Naive thymus-derived CD8-positive, alpha-beta T cell (primary cell): Measurements from ENCODE around the gene OR4K15. TPM values are rescaled to one million over a fixed set of nuclear protein-coding genes. Genes with fewer than 3 reads are reported as not detected.
"Not testable (repeated sequence)": the region's sequence is repeated elsewhere in the genome, so short reads cannot be mapped to it uniquely, and the experiment has no call there.

Experiments
- ATAC-seq, 2 donors: fragments of 150-1000 bp; cut with Tn5 transposase in 1 of 2; sonication (Bioruptor Pico), chemical (Tn5 transposase) in 1 of 2; 1 replicate in 1 of 2; 2 replicates in 1 of 2; pipeline ENCODE4 v1.10.0; 2021; ENCODE audit warnings: mild to moderate bottlenecking in 2 of 2, moderate library complexity in 2 of 2
- POLR2A ChIA-PET: fragments of 350-600 bp; sonication (Branson Sonifier 250); formaldehyde crosslinking; loops from one replicate; lab custom pipeline; 2021; ENCODE audit warnings: antibody characterized with exemption; lab: Charles Lee
- DNase-seq, 10 donors: peaks; one replicate each; pipeline versions ENCODE4 v3.0.0 to v3.0.0-alpha.2; 2020 to 2022
- H3K27ac Mint-ChIP-seq, 10 donors: one replicate each; pipeline ENCODE4 v1.8.0; 2020 to 2022; ENCODE audit warnings: mild to moderate bottlenecking in 10 of 10, mixed read lengths in 10 of 10, moderate library complexity in 4 of 10, inconsistent platforms in 1 of 10
- H3K27me3 Mint-ChIP-seq, 5 donors: one replicate each; pipeline ENCODE4 v1.8.0; 2021 to 2022; ENCODE audit warnings: mixed read lengths in 5 of 5
- H3K36me3 Mint-ChIP-seq, 3 donors: one replicate each; pipeline ENCODE4 v1.8.0; 2020 to 2022; ENCODE audit warnings: mixed read lengths in 3 of 3, mild to moderate bottlenecking in 2 of 3, inconsistent platforms in 1 of 3
- H3K4me1 Mint-ChIP-seq, 4 donors: one replicate each; pipeline ENCODE4 v1.8.0; 2021 to 2022; ENCODE audit warnings: mixed read lengths in 4 of 4
- H3K4me3 Mint-ChIP-seq, 10 donors: one replicate each; pipeline ENCODE4 v1.8.0; 2020 to 2022; ENCODE audit warnings: mild to moderate bottlenecking in 10 of 10, mixed read lengths in 10 of 10, moderate library complexity in 6 of 10, inconsistent platforms in 1 of 10
- H3K9me3 Mint-ChIP-seq, 9 donors: one replicate each; pipeline ENCODE4 v1.8.0; 2020 to 2022; ENCODE audit warnings: mixed read lengths in 9 of 9, mild to moderate bottlenecking in 3 of 9, inconsistent platforms in 1 of 9, moderate library complexity in 1 of 9
- polyA plus RNA-seq, 3 donors: library from polyadenylated mRNA; unstranded; fragments of 300-500 nt; fragmentation: Illumina TruSeq; gene quantifications; one replicate each; pipeline ENCODE4 v1.2.3, GENCODE V29; 2021
- total RNA-seq, 8 experiments: library from RNA in 2 of 8; stranded (reverse) in 2 of 8; gene quantifications; one replicate each; pipeline ENCODE4 v1.2.3 and lab custom pipeline; 2021 to 2026

Gene OR4K15, protein sequence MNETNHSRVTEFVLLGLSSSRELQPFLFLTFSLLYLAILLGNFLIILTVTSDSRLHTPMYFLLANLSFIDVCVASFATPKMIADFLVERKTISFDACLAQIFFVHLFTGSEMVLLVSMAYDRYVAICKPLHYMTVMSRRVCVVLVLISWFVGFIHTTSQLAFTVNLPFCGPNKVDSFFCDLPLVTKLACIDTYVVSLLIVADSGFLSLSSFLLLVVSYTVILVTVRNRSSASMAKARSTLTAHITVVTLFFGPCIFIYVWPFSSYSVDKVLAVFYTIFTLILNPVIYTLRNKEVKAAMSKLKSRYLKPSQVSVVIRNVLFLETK
- total RNA-seq (not detected), polyA plus RNA-seq (not detected), total RNA-seq (lab: John Stamatoyannopoulos, UW) (0 reads per million in 6 experiments)

DNA sequence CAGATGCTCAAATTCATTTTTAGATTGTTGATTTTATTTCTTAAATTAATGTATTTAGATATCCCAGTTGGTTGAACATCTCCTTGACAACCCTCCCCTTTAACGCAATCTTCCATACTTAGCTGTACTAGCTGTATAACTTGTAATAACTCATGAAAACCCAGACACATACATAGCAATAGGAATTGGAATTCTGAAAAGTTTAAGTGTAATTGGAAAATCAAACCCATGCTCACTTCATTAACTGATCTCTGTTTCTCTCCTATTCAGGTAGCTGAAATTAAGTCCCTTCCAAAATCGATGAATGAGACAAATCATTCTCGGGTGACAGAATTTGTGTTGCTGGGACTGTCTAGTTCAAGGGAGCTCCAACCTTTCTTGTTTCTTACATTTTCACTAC lies at the start of gene OR4K15:
Gene OR4K15, plus strand, starts transcription at position 301 of the 400 bp plus-strand sequence. Its CDS starts 0 bp downstream, at position 301.
- H3K4me1 Mint-ChIP-seq = peaks cover 23 to 48% (median 27%) of the 10 kb centered on the region in 4 donors
- ATAC-seq = no peak
- H3K4me3 Mint-ChIP-seq = peak within 1 kb of the TSS in 9 of 10 donors; percentile 8 to 74 (median 56)
- H3K27me3 Mint-ChIP-seq = no peaks in the 10 kb centered on the region
- no peak for DNase-seq
- peak within 1 kb of the TSS in 9 of 10 donors; percentile 0 to 87 (median 61) for H3K27ac Mint-ChIP-seq
- POLR2A ChIA-PET = no interaction called here
- peaks cover 0 to 14% (median 4%) of the 10 kb centered on the region in 3 donors for H3K36me3 Mint-ChIP-seq
- peaks cover 0 to 14% (median 3%) of the 10 kb centered on the region in 9 donors for H3K9me3 Mint-ChIP-seq

GRCh38 chr14:19930617-19931016 lies 44.8 kb upstream of the OR4K15 start, which contains the start of gene OR4K1:
Gene OR4K1, plus strand, starts transcription at chr14:19930917. Its CDS starts 4,750 bp downstream, at chr14:19935667.
- Mint-ChIP-seq H3K27me3 (peaks cover 0 to 4% (median 2%) of the 10 kb centered on the region in 5 donors), H3K9me3 (no peaks in the 10 kb centered on the region), H3K4me3 (no peak within 1 kb of the TSS), H3K36me3 (no peaks in the 10 kb centered on the region), H3K4me1 (peaks cover 0 to 2% (median 0%) of the 10 kb centered on the region in 4 donors), H3K27ac (no peak within 1 kb of the TSS)
- peak in 1 of 2 donors; percentile 21 for ATAC-seq
- POLR2A ChIA-PET = no interaction called here
- no peak for DNase-seq

DNA sequence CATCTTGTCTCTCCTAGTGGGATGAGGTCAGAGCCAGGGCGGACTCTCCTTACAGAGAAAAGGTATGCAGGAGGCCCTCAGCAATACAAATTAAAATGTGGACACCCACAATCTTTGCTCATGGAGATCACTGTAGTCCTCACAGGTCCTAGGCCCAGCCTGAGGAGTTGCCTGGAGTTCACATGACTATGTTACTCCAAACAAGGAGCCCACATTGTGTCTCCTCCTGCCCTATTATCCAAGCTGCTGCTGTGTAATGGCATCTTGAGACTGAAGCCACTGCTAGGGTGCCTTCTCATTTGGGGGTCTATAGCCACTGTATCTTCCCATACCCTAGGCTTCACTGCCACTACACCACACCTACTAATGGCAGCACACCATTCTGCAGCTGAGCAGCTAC lies 33.7 kb upstream of the OR4K15 start:
- POLR2A ChIA-PET = no interaction called here
- Mint-ChIP-seq H3K4me3 (no peak overlapping the region), H3K9me3 (peaks cover 0 to 7% (median 1%) of the 10 kb centered on the region in 9 donors), H3K36me3 (peaks cover 0 to 1% (median 0%) of the 10 kb centered on the region in 3 donors), H3K27ac (no peak overlapping the region), H3K4me1 (no peaks in the 10 kb centered on the region), H3K27me3 (peaks cover 0 to 3% (median 0%) of the 10 kb centered on the region in 5 donors)
- peak in 1 of 2 donors; percentile 23 for ATAC-seq
- DNase-seq = no peak

DNA sequence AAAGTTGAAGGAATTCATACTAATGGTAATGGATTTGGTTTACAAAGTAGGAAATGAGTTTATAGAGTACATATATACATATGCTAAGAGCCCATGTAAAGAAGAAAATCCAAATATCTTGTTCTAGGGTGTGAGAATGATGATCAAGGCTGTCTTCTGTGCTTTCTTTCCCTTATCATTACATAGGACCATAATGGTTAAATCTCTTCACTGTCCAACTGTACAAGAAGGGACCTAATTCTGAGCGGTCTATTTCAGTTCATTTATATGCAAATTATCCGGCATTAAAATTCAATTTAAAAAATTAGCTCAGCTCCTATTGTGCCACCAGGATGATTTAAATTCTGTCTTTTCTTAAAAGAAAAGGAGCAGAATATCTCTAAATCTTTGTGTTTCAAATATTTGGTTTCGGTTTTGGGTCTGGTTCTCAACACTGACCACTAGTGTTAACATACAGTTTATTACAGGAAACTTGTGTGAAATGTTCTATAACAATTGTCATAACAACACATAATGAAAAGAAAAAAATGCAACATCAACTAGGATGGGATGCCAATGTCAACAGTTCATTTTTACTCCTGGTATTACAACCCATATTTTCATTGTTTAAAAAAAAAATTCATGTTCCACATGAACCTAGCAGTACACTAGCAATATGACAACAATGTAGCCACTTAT lies 27.8 kb upstream of the OR4K15 start:
- H3K27ac Mint-ChIP-seq = no peak overlapping the region
- ATAC-seq (no peak), DNase-seq (no peak)
- no peaks in the 10 kb centered on the region for H3K27me3 Mint-ChIP-seq
- H3K4me3 Mint-ChIP-seq = no peak overlapping the region
- POLR2A ChIA-PET = no interaction called here
- peaks cover 0 to 5% (median 0%) of the 10 kb centered on the region in 3 donors for H3K36me3 Mint-ChIP-seq
- peaks cover 0 to 2% (median 0%) of the 10 kb centered on the region in 4 donors for H3K4me1 Mint-ChIP-seq
- peaks cover 0 to 9% (median 2%) of the 10 kb centered on the region in 9 donors for H3K9me3 Mint-ChIP-seq

- no peaks in the 10 kb centered on the region for H3K27me3 Mint-ChIP-seq
- H3K27ac Mint-ChIP-seq = no peak overlapping the region
- H3K9me3 Mint-ChIP-seq = peaks cover 0 to 9% (median 2%) of the 10 kb centered on the region in 9 donors
- no peak for DNase-seq
- peaks cover 0 to 5% (median 0%) of the 10 kb centered on the region in 3 donors for H3K36me3 Mint-ChIP-seq
- POLR2A ChIA-PET = no interaction called here
- peaks cover 0 to 2% (median 0%) of the 10 kb centered on the region in 4 donors for H3K4me1 Mint-ChIP-seq
- no peak for ATAC-seq
- no peak overlapping the region for H3K4me3 Mint-ChIP-seq
These were observed 26.2 kb upstream of the OR4K15 start for GRCh38 chr14:19949218-19949617.

- H3K4me3 Mint-ChIP-seq, H3K36me3 Mint-ChIP-seq, H3K9me3 Mint-ChIP-seq, DNase-seq, POLR2A ChIA-PET, H3K27me3 Mint-ChIP-seq: not testable (repeated sequence)
- Mint-ChIP-seq H3K27ac (peak overlapping the region in 1 of 10 donors; percentile 29), H3K4me1 (peaks cover 9 to 32% (median 20%) of the 10 kb centered on the region in 4 donors)
- peak in 1 of 2 donors; percentile 69 for ATAC-seq
These were observed 5.7 kb upstream of the OR4K15 start for GRCh38 chr14:19969735-19970134.

- H3K4me3 Mint-ChIP-seq = peak overlapping the region in 9 of 10 donors; percentile 8 to 74 (median 40)
- POLR2A ChIA-PET = no interaction called here
- ATAC-seq (peak; percentile 80 to 99), DNase-seq (peak in 7 of 10 donors; percentile 1 to 74 (median 39))
- peaks cover 0 to 14% (median 3%) of the 10 kb centered on the region in 9 donors for H3K9me3 Mint-ChIP-seq
- peaks cover 0 to 10% (median 0%) of the 10 kb centered on the region in 3 donors for H3K36me3 Mint-ChIP-seq
- peaks cover 20 to 46% (median 28%) of the 10 kb centered on the region in 4 donors for H3K4me1 Mint-ChIP-seq
- no peaks in the 10 kb centered on the region for H3K27me3 Mint-ChIP-seq
- peak overlapping the region in 8 of 10 donors; percentile 7 to 87 (median 66) for H3K27ac Mint-ChIP-seq
These were observed 547 bp upstream of the OR4K15 start for GRCh38 chr14:19974844-19975243.

GRCh38 chr14:19993438-19993837 lies 18.0 kb downstream of the OR4K15 start:
- POLR2A ChIA-PET = no interaction called here
- ATAC-seq (no peak), DNase-seq (no peak)
- no peak overlapping the region for H3K4me3 Mint-ChIP-seq
- H3K9me3 Mint-ChIP-seq = peaks cover 3 to 16% (median 8%) of the 10 kb centered on the region in 9 donors
- no peaks in the 10 kb centered on the region for H3K27me3 Mint-ChIP-seq
- peaks cover 0 to 2% (median 0%) of the 10 kb centered on the region in 4 donors for H3K4me1 Mint-ChIP-seq
- peaks cover 0 to 12% (median 4%) of the 10 kb centered on the region in 3 donors for H3K36me3 Mint-ChIP-seq
- H3K27ac Mint-ChIP-seq = no peak overlapping the region

DNA sequence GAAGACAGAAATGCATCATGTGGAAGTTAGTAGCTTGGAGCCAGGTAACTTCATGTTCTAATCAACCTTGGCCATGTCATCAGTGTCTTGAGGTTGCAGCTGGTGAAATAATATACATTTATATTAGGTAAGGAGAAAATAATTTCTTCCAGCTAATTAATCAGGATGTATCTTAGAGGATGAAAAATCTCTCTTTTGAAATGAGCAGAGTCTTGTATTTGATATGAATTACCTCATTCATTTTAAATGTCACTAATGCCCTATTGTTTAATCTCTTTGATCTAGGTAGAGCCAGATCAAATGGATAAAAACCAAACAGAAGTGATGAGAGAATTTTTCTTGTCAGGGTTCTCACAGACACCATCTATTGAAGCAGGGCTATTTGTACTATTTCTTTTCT lies 26.5 kb downstream of the OR4K15 start, which contains the start of gene OR4Q2:
Gene OR4Q2, plus strand, starts transcription at position 301 of the 400 bp plus-strand sequence.
- Mint-ChIP-seq H3K27ac (peak within 1 kb of the TSS in 1 of 10 donors; percentile 47), H3K36me3 (peaks cover 0 to 4% (median 0%) of the 10 kb centered on the region in 3 donors), H3K9me3 (peaks cover 0 to 7% (median 0%) of the 10 kb centered on the region in 9 donors), H3K4me1 (no peaks in the 10 kb centered on the region), H3K4me3 (no peak within 1 kb of the TSS), H3K27me3 (peaks cover 0 to 10% (median 3%) of the 10 kb centered on the region in 5 donors)
- POLR2A ChIA-PET = no interaction called here
- DNase-seq (no peak), ATAC-seq (no peak)

- ATAC-seq = no peak
- H3K36me3 Mint-ChIP-seq = peaks cover 0 to 4% (median 0%) of the 10 kb centered on the region in 3 donors
- peak overlapping the region in 1 of 10 donors; percentile 47 for H3K27ac Mint-ChIP-seq
- POLR2A ChIA-PET = no interaction called here
- no peaks in the 10 kb centered on the region for H3K4me1 Mint-ChIP-seq
- no peak for DNase-seq
- H3K9me3 Mint-ChIP-seq = peaks cover 0 to 9% (median 0%) of the 10 kb centered on the region in 9 donors
- H3K4me3 Mint-ChIP-seq = no peak overlapping the region
- peaks cover 0 to 10% (median 3%) of the 10 kb centered on the region in 5 donors for H3K27me3 Mint-ChIP-seq
These were observed 26.9 kb downstream of the OR4K15 start for GRCh38 chr14:20002319-20002718.

GRCh38 chr14:20008156-20008555 lies 32.8 kb downstream of the OR4K15 start:
- peaks cover 0 to 11% (median 2%) of the 10 kb centered on the region in 3 donors for H3K36me3 Mint-ChIP-seq
- H3K9me3 Mint-ChIP-seq = peaks cover 0 to 21% (median 12%) of the 10 kb centered on the region in 9 donors
- H3K4me3 Mint-ChIP-seq = no peak overlapping the region
- H3K27ac Mint-ChIP-seq = peak overlapping the region in 1 of 10 donors; percentile 57
- peaks cover 0 to 5% (median 3%) of the 10 kb centered on the region in 5 donors for H3K27me3 Mint-ChIP-seq
- ATAC-seq (no peak), DNase-seq (no peak)
- POLR2A ChIA-PET = no interaction called here
- peaks cover 0 to 1% (median 0%) of the 10 kb centered on the region in 4 donors for H3K4me1 Mint-ChIP-seq

- ATAC-seq (no peak), DNase-seq (no peak)
- Mint-ChIP-seq H3K27ac (no peak within 1 kb of the TSS), H3K27me3 (peaks cover 0 to 5% (median 0%) of the 10 kb centered on the region in 5 donors), H3K9me3 (peaks cover 0 to 8% (median under 1%) of the 10 kb centered on the region in 9 donors), H3K4me3 (no peak within 1 kb of the TSS), H3K36me3 (peaks cover 0 to 4% (median 0%) of the 10 kb centered on the region in 3 donors), H3K4me1 (peaks cover 0 to 3% (median 0%) of the 10 kb centered on the region in 4 donors)
- POLR2A ChIA-PET = no interaction called here
These were observed 44.0 kb downstream of the OR4K15 start, which contains the start of gene OR4K14 for GRCh38 chr14:20019257-20019865. Gene OR4K14, minus strand, starts transcription at chr14:20019307. Its CDS starts 4,114 bp downstream, at chr14:20015193.
